ENCODE data around the gene SV2B. TPM values are rescaled to one million over a fixed set of nuclear protein-coding genes. Genes with fewer than 3 reads are reported as not detected.

Gene SV2B
- total RNA-seq, 1 experiment from 2014 or later, result 3.9 TPM

GRCh38 chr15:91104111-91104510 is 4.1 kb downstream of the SV2B start:
- TF ChIP-seq CTCF (conservative IDR thresholded peaks at IDR 0.05; ENCODE audit: low read depth, low read length) (no peak), EZH2 (IDR thresholded peaks at IDR 0.05; ENCODE audit: borderline replicate concordance, low read depth, low read length, poor library complexity, severe bottlenecking) (no peak)
- intact Hi-C loops (cut with micrococcal nuclease; ENCODE audit: unreplicated experiment), result no loop called here
- H3K27me3 ChIP-seq (replicated peaks; ENCODE audit: insufficient read depth, low read depth, low read length, poor library complexity), result peaks cover 38% of the 10 kb centered on the region
- no peak for DNase-seq (ENCODE audit: low spot score)
- no peak overlapping the region for H3K27ac ChIP-seq (ENCODE audit: low read depth, low read length, poor library complexity, severe bottlenecking)
- H3K4me3 ChIP-seq (ENCODE audit: low read depth, low read length, poor library complexity, severe bottlenecking), result no peak overlapping the region
- ChIA-PET POLR2A (ENCODE audit: low non-redundant PET) (no interaction called here), CTCF (no interaction called here)
- no TSS peak for BruUV-seq (replicated peaks)
- H3K4me1 ChIP-seq (ENCODE audit: insufficient read depth, low read length, poor library complexity, severe bottlenecking), result peaks cover 6% of the 10 kb centered on the region
- no peaks in the 10 kb centered on the region for H3K36me3 ChIP-seq (ENCODE audit: insufficient read depth, low read length, poor library complexity, severe bottlenecking)
- H3K9me3 ChIP-seq (ENCODE audit: low read depth, low read length, poor library complexity, severe bottlenecking), result no peaks in the 10 kb centered on the region

- no peak overlapping the region for H3K4me3 ChIP-seq (ENCODE audit: low read depth, low read length, poor library complexity, severe bottlenecking)
- intact Hi-C loops (cut with micrococcal nuclease; ENCODE audit: unreplicated experiment), result no loop called here
- H3K4me1 ChIP-seq (ENCODE audit: insufficient read depth, low read length, poor library complexity, severe bottlenecking), result no peaks in the 10 kb centered on the region
- CTCF ChIA-PET, result no interaction called here
- TF ChIP-seq EZH2 (IDR thresholded peaks at IDR 0.05; ENCODE audit: borderline replicate concordance, low read depth, low read length, poor library complexity, severe bottlenecking), result no peak
- no peak for TF ChIP-seq CTCF (conservative IDR thresholded peaks at IDR 0.05; ENCODE audit: low read depth, low read length)
- no peaks in the 10 kb centered on the region for H3K9me3 ChIP-seq (ENCODE audit: low read depth, low read length, poor library complexity, severe bottlenecking)
- POLR2A ChIA-PET (ENCODE audit: low non-redundant PET), result no interaction called here
- DNase-seq (ENCODE audit: low spot score), result no peak
- H3K27me3 ChIP-seq (replicated peaks; ENCODE audit: insufficient read depth, low read depth, low read length, poor library complexity), result no peaks in the 10 kb centered on the region
- H3K36me3 ChIP-seq (ENCODE audit: insufficient read depth, low read length, poor library complexity, severe bottlenecking), result no peaks in the 10 kb centered on the region
- no TSS peak for BruUV-seq (replicated peaks)
- no peak overlapping the region for H3K27ac ChIP-seq (ENCODE audit: low read depth, low read length, poor library complexity, severe bottlenecking)
Observed at GRCh38 chr15:91108421-91108820, 8.4 kb downstream of the SV2B start.

- BruUV-seq (replicated peaks), result no TSS peak
- no peak for DNase-seq (ENCODE audit: low spot score)
- ChIA-PET POLR2A (ENCODE audit: low non-redundant PET) (no interaction called here), CTCF (no interaction called here)
- no peaks in the 10 kb centered on the region for H3K4me1 ChIP-seq (ENCODE audit: insufficient read depth, low read length, poor library complexity, severe bottlenecking)
- intact Hi-C loops (cut with micrococcal nuclease; ENCODE audit: unreplicated experiment), result no loop called here
- no peaks in the 10 kb centered on the region for H3K9me3 ChIP-seq (ENCODE audit: low read depth, low read length, poor library complexity, severe bottlenecking)
- no peak overlapping the region for H3K4me3 ChIP-seq (ENCODE audit: low read depth, low read length, poor library complexity, severe bottlenecking)
- TF ChIP-seq CTCF (conservative IDR thresholded peaks at IDR 0.05; ENCODE audit: low read depth, low read length) (no peak), EZH2 (IDR thresholded peaks at IDR 0.05; ENCODE audit: borderline replicate concordance, low read depth, low read length, poor library complexity, severe bottlenecking) (no peak)
- no peak overlapping the region for H3K27ac ChIP-seq (ENCODE audit: low read depth, low read length, poor library complexity, severe bottlenecking)
- no peaks in the 10 kb centered on the region for H3K36me3 ChIP-seq (ENCODE audit: insufficient read depth, low read length, poor library complexity, severe bottlenecking)
- no peaks in the 10 kb centered on the region for H3K27me3 ChIP-seq (replicated peaks; ENCODE audit: insufficient read depth, low read depth, low read length, poor library complexity)
Observed at GRCh38 chr15:91109885-91110284, 9.8 kb downstream of the SV2B start.

All from A673 (cell line).